HT-29 (cell line): ENCODE measurements around the gene F12. TPM values are rescaled to one million over a fixed set of nuclear protein-coding genes. Genes with fewer than 3 reads are reported as not detected.
"Not testable (repeated sequence)": the region's sequence is repeated elsewhere in the genome, so short reads cannot be mapped to it uniquely, and the experiment has no call there.

ENCODE experiments used
- DNase-seq: peaks from one replicate; pipeline ENCODE4 v3.0.0-alpha.2; 2015; ENCODE audit warnings: low spot score
- total RNA-seq: library from RNA; depleted of rRNA; stranded (reverse); fragments of >200 nt; shearing (Covaris generic); gene quantifications from 2 replicates; pipeline ENCODE4 v1.2.3, GENCODE V29; 2014

Gene F12
- total RNA-seq, 1 experiment from 2014 or later: 52.9 TPM

DNA sequence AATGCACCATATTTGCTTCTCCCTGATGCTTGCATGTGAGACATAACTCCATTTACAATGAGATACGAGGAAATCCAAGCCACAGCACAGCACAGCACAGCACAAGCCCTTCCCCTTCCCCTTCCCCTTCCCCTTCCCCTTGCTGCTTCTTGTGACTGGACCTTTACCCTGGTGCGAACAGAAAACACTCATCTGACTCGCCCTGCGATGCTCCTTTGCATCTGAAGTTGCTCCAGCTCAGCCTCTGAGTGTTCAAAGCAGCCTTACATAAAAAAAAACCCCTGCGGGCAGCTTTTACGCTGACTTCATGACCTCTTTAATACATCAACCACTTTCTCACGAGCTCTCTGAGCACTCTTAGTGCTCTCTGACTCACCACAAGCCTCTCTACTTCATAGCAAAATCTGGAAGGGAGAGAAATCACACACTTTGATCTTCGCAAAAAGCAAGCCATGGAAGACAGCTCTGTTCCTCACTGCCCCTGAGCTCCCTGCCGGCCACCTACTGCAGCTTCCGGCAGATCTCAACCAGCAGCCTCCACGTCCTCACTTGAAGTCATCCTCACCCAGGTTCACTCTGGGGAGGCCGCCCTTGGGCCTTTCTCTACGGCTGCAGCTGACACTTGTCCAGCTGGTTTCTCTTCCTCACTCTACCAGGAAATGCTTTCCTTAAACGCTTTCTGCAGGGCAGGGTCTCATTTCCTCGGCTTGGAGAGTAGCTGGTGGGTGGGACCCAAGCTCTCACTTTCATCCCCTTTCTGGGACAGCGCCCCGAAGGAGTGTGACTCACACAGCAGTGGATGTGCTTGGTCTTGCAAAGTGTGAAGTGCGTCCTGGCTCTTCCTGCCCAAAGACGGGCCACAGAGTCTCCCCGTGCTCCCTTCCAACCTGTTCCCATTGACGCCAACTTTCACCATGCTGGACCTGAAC lies 19.9 kb downstream of the F12 start:
- peak; percentile 64 for DNase-seq

DNA sequence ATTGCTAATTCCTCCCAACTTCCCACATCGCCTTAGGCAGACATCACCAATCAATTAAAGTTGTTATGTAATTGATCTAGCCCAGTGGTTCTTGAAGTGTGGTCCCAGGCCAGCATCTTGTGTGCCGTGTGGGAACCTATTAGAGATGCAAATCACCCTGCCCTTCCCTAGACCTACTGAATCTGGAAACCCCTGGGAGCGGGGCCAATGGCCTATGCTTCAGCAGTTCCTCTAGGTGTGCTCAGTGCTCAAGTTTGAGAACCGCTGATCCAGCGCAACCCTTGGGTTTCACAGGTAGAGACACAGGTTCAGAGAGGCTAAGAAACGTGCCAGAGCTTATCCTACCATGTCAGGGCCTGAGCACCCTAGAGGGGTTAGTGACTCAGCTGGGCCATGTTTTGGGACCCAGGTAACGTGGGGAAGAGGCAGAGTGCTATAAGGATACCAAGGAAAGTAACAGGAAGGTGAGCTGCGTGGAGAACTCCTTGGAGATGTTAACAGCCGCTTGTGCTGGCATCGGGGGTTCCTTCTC lies 20.8 kb downstream of the F12 start:
- no peak for DNase-seq

DNA sequence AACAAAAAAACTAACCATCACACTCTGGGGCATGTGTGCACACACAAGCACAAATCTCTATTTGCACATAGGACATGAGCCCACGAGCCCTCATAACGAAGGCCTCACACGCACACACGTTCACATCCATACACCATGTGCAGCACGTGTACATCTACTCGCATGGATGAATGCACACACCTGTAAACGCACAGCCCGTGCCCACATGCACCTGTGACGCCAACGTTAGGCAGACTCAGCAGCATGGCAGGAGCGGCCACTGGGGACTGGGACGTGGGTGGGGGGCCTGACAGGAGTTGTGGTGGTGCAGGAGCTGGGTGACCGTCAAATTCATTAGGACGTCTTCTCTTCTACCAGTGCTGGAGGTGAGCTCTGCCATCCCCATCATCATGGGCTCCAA lies 22.0 kb downstream of the F12 start:
- no peak for DNase-seq

DNA sequence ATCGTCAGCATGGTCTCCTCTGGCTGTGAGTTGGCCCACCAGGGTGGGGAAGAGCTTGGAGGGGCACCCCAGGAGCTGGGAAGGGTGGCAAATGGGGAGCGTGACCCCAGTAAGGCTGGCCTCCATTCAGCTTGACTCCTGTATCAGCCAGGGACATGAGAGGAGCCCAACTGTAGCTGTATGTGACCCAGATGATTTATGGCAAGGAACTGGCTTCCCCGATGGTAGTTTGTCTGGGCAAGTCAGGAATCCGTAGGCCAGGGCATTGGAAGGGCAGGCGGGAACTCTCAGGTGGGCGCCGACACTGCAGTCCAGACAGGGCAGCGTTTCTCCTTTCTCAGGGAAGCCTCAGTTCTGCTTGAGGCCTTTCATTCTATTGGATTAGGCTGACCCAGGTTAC lies 22.8 kb downstream of the F12 start:
- DNase-seq: no peak

DNA sequence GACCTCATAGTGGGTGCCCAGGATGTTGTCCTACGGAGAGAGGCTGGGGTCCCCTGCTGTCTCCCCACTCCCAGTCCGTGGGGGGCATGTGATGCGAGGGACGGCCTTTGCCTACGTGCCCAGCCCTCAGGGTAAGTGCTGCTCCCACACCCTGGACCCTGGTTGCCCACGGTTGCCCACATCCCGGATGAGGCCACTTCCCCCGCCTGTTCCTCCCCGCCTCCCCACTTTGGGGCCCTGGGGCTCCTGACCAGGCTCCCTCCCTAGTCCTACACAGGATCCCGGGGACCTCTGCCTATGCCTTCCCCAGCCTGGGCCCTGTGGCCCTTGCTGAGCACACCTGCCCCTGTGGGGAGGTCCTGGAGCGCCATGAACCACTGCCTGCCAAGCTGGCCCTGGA lies 23.6 kb downstream of the F12 start:
- no peak for DNase-seq

DNA sequence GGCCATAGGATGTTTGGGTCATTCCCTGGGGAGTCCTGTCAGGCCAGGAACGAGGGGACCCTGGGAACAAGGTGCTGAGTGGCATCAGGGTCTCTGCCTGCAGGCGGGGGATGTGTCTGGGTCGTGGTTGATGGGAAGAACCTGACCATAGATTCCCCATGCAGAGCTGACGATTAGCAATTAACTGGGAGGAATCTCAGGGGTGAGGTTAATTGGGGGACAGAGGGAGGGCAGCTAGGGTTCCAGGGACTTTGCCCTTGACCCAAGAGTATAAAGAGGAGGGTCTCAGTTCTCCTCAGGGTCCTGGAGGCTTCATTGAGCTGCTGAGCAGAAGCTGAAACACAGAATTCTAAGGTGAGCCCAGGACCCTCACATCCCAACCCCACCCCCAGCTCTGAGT lies 25.2 kb downstream of the F12 start, which contains the start of gene SLC34A1:
Gene SLC34A1, plus strand, starts transcription at position 301 of the 400 bp plus-strand sequence. CDS start 1,308 bp downstream, outside the sequence.
- DNase-seq: no peak

DNA sequence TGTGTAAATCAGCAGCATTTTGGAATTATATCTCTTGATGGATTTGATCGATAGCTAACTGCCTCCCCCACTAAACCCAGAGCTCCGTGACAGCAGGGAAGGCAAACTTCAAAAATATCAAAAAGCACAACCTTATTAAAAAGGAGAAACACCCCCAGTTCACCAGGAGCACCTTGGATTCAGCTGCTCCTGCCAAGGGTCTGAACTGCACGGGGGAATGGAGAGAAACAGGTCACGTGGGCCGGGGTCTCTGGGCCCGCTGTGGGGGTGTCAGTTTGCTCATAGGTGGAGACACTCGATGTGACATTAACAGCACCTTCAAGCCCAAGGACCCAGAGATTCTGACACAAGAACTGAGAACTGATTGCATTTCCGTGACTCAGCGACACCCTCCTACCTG lies 26.2 kb downstream of the F12 start:
- DNase-seq: no peak

DNA sequence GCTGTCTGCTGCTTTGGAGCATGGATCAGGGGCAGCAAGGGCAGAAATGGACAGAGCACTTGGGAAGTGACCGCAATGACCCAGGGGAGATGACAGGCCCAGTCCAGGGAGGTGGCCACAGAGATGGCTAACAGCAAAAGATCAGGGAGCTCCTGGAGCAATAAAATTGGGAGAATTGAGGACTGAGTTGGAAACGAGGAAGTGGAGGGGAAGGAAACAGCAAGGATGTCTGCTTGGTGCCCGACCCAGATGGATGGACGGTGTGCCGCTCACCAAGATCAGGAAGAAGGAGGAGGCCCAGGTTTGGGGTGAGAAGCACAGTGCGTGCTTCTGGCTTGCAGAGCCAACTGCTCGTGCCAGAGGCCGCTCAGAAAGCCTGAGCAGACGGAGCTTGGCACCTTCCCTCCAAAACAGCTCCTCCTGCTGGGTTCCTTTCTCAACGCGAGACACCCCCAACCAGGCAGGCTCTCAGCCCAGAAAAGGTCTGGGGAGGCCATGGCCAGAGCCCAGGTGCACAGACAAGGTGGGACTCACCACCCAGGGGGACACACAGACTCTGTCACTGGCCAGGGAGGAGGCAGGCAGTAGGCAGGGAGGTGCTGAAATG lies 26.8 kb downstream of the F12 start:
- DNase-seq: peak; percentile 57

DNA sequence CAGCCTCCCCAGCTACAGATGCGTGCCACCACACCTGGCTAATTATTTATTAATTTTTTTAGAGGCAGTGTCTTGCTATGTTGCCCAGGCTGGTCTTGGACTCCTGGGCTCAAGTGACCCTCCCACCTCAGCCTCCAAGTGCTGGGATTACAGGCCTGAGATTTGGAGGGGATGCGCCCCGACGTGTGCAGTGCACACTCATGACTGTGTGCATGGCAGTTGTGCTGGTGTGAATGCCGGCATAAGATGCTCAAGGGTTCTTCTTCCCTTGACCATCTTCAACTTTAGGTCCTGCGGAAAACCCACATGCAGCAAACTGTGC lies 28.6 kb downstream of the F12 start:
- DNase-seq: no peak

DNA sequence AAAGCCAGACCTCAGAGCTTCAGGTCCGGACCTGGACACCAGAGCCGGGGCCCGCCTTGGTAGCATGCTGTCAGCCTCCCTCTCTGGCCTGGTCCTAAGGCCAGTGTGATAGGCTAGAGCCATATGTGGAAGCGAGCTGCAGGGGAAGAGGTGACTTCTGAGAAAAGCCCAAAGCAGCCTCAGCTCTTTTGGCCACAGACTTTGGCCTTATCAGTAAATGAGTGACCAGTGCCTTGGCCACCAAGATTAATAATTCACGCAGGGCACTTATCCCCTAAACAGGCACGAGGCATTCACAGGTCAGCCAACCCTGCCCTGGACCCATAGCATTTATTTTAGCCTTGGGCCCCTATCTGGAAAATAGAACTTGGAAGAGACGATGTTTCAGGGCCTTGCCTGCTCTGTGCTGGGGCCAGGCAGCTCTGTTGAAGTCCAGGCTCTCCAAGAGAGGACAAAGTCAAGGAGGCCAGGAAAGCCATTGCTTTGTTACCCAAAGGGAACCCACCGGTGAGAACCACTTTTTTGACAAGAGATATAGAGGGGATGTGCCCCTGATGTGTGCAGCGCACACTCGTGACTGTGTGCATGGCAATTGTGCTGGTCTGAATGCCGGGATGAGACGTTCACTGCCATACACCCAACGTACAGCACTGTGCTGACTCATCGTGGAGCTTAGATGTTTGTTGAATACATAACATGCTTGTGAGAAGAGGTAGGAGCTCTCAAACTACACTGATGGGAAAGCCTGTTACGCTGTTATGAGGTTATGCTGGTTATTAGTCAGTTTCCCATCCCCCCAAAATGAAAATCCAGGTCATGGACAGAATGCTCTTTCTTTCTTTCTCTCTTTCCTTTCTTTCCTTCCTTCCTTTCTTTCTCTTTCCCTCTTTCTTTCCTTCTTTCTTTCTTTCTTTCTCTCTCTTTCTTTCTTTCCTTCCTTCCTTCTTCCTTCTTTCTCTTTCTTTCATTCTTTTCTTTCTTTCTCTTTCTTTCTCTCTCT lies 30.2 kb downstream of the F12 start:
- DNase-seq: peak; percentile 74

DNA sequence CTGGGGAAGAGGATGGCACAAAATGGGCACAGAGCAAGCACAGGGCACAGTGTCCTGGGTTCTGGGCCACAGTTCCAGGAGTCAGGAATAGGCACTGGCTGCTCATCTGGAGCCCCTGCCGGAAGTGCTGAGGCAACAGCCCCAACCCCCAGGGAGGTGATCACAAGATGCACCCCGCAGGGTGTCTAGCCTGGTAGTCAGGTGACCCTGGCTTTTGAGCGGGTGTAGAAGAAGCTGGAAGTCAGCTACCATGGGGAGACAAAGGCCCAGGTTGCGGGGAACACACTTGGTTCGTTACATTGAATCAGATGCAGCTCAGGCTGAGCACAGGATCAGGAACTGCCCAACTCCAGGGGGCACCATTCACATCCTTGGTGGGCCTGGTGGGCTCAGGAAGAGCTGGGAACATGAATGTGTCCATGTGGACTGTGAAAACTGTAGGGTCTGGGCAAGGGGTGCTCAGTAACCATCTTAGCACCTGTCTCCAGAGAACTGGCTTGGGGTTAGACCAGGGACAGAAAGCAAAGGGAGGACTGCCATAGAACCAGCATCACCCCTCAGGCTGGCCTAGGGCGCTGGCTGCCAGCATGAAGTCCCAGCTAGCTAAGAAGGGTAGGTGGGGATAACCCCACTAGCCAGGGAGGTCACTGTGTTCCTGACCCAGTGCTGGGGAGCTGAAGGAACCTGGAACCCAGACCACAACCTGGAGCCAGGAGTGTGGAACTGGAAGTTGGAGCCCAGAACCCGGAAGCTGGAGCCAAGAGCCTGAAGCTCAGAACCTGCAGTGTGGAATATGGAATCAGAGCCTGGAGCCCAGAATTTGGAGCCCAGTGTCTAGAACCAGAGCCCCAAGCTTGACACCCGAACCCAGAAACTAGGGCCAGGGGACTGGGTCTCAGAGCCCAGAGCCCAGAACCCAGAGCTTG lies 31.2 kb downstream of the F12 start:
- DNase-seq: no peak

DNA sequence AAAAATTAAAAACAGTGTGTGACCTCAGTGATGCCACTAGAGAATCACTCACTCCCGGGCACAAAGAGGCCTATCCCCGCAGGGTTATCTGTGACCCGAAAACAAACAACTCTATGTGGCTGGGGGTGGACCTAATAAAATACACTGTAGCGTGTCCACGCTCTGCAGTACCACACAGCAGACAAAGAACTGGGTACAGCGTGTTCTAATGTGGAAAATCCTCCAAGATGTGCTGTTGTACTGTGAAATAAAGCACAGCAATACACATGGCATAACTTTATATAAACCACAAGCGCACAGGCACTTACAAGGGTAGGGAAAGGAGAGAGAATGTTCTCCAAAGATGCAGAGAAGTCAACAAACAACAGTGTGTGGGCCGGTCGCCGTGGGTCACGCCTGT lies 33.3 kb downstream of the F12 start:
- DNase-seq: no peak

DNA sequence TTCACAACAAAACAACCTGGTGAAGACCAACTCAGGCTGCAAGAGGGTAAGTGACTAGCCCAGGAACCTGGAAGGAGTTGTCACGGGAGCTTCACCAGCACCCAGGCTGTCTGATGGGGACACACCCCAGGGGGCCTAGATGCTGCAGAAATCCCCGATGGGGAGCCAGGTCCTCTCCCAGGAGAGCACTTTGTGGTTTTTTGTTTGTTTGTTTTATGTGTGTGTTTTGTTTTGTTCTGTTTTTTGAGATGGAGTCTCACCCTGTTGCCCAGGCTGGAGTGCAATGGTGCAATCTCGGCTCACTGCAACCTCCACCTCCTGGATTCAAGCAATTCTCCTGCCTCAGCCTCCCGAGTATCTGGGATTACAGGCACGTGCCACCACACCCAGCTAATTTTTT lies 33.8 kb downstream of the F12 start:
- not testable (repeated sequence) for DNase-seq

DNA sequence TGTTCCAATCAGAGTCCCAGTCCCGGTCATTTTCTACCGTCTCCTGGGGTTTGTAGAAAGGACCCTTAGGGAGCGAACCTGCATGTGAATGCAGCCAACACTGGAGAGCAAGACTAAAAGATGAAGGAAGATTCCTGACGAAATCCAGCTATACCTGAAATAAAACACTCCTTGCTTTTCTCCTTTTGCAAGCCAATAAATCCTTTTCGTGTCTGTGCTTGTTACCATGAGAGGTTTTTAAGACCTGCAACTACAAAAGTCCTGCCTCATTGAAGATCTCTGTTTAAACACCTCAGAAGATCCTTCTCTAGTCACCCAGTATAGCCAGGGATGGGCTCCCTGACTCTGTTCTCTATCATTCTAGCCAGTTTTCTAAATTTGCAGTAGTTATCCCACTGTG lies 35.2 kb downstream of the F12 start:
- no peak for DNase-seq

DNA sequence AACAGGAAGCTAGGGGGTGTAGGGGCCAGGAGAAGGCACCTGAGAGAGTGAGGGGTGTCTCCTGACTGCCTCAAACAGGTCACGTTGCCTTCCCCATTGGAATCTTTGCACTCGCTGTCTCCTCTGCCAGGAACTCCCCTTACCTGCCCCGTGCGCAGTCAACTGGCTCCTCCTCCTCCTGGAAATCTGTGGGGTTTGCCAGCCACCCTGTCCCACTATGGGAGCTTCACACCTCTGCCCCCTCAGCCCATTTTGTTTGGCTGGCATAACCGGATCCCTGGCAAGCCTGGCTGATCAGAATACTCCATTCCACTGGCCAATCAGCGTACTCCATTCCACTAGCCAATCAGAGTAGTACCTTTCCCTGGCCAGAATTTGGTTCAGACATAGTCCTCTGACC lies 35.6 kb downstream of the F12 start:
- DNase-seq: no peak

DNA sequence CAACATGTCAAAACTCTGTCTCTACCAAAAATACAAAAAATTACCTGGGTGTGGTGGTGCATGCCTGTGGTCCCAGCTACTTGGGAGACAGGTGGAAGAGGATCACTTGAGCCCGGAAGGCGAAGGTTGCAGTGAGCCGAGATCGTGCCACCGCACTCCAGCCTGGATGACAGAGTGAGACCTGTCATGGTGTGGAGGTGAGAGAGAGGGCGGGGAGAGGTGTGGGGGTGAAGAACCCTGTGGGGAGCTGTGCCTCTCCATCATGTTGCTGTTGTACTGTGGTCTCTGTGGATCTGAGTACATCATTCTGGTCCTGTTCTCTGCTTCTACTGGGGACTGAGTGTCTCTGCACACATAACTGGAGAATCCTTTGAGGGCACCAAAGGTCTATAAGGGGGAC lies 36.5 kb downstream of the F12 start:
- DNase-seq: no peak

DNA sequence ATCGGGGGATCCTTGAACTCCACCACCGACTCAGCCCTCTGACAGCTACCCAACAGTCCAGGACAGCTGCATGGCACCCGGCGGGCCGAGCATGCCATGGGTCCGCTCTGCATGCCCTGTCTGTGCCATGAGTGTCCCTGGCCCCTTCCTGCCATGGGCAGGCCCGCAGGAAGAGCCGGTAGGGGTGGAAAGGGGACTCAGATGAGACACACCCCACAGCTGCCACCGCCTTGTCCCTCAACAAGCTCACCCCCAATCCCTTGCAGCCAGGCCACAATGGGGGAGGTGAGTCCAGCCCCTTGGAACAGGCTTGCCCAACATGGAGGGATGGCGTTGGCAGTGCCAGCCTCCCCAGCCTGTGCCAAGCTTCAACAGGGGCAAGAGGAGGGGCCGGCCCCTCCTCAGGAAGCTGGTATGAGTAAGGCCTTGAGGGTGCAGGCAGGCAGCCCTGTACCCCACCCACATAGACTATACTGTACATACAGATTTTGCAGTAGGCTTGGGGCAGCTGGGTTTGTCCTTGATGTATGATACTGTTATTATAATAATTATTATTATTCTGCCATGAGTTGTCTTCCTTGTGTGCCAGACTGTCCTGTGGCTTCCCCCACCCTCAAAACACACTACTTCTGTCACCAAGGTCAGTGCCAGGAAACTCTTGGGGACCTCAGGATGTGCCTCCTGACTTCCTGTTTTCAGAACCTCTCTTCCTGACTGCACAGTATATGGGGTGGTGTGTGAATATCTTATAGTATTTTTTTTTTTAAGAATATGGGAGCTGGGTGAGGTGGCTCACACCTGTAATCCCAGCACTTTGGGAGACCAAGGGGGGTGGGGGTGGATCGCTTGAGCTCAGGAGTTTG lies 37.1 kb downstream of the F12 start:
- DNase-seq: no peak

DNA sequence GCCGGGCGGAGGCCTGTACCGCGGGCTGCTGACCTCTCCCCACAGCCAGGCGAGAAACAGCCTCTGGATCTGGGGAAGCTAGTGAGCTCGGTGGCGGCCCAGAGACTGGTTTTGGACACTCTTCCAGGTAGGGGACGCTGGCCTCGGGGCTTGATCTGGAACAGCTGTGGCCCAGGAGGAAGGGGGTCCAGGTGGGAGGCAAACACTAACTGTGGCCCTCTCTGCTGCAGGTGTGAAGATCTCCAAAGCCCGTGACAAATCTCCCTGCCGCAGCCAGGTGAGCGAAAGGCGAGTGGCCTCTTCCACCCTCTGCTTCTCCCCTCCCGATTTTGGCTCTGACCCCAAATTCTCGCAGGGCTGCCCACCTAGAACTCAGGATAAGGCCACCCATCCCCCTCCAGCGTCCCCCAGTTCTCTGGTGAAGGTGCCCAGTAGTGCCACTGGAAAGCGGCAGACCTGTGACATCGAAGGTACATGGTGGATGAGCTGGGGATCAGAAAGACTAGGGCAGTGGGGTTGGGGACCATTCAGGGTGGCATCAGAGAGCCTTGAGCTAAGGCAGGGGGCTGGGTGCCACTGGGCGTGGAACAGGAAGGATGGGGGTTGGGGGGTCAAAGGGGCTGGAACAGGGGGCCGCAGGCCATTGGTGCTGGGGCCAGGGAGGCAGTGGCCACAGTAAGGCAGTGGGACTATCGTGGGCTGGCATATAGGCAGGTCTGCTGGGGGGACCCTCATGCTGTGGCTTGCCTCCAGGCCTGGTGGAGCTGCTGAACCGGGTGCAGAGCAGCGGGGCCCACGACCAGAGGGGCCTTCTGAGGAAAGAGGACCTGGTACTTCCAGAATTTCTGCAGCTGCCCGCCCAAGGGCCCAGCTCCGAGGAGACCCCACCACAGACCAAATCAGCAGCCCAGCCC lies 38.0 kb downstream of the F12 start:
- DNase-seq: no peak
